ENCODE data around the gene PFKFB3.
A peak's percentile ranks its signal among the peaks of the same experiment; 100 is the strongest.
"Not testable (repeated sequence)": the region's sequence is repeated elsewhere in the genome, so short reads cannot be mapped to it uniquely, and the experiment has no call there.

PFKFB3 gene

GRCh38 chr10:6248908-6249307 is 46.2 kb downstream of the PFKFB3 start:
- intact Hi-C loops (cut with DNase I), result not testable (repeated sequence)
- DNase-seq, result peak in 1 of 42 donors; percentile 7

GRCh38 chr10:6249698-6250097 is 47.0 kb downstream of the PFKFB3 start:
- DNase-seq, result no peak

GRCh38 chr10:6250745-6251144 is 48.0 kb downstream of the PFKFB3 start:
- intact Hi-C loops (cut with DNase I), result no loop called here
- DNase-seq, result no peak

More at GRCh38 chr10:6249698-6250097, 47.0 kb downstream of the PFKFB3 start:
- intact Hi-C loops (cut with DNase I), result no loop called here

GRCh38 chr10:6254201-6254600 is 51.5 kb downstream of the PFKFB3 start:
- no peak for DNase-seq
- intact Hi-C loops (cut with DNase I), result no loop called here

GRCh38 chr10:6255548-6256061 is 52.9 kb downstream of the PFKFB3 start:
- peak in 23 of 42 donors; percentile 26 to 78 (median 53) for DNase-seq
- intact Hi-C loops (cut with DNase I), result no loop called here

- intact Hi-C loops (cut with DNase I), result no loop called here
- DNase-seq, result no peak
Observed at GRCh38 chr10:6256439-6256838, 53.7 kb downstream of the PFKFB3 start.

- no peak for DNase-seq
- intact Hi-C loops (cut with DNase I), result no loop called here
Observed at GRCh38 chr10:6259153-6259552, 56.4 kb downstream of the PFKFB3 start.

- no peak for DNase-seq
Observed at GRCh38 chr10:6260843-6261242, 58.1 kb downstream of the PFKFB3 start.

GRCh38 chr10:6267941-6268340 is 65.2 kb downstream of the PFKFB3 start:
- intact Hi-C loops (cut with DNase I), result no loop called here
- DNase-seq, result peak in 2 of 42 donors; percentile 30 to 40

More at GRCh38 chr10:6260843-6261242, 58.1 kb downstream of the PFKFB3 start:
- intact Hi-C loops (cut with DNase I), result no loop called here

GRCh38 chr10:6269432-6269831 is 66.7 kb downstream of the PFKFB3 start:
- peak in 1 of 42 donors; percentile 10 for DNase-seq
- intact Hi-C loops (cut with DNase I), result no loop called here

GRCh38 chr10:6269953-6270867 is 67.5 kb downstream of the PFKFB3 start:
- intact Hi-C loops (cut with DNase I), result no loop called here
- peak in 1 of 42 donors; percentile 38 for DNase-seq

GRCh38 chr10:6270951-6271350 is 68.2 kb downstream of the PFKFB3 start:
- DNase-seq, result peak in 4 of 42 donors; percentile 21 to 61 (median 42)
- intact Hi-C loops (cut with DNase I), result no loop called here

- intact Hi-C loops (cut with DNase I), result no loop called here
Observed at GRCh38 chr10:6271663-6272062, 68.9 kb downstream of the PFKFB3 start.

GRCh38 chr10:6272126-6272525 is 69.4 kb downstream of the PFKFB3 start:
- intact Hi-C loops (cut with DNase I), result no loop called here
- peak in 1 of 42 donors; percentile 31 for DNase-seq

More at GRCh38 chr10:6271663-6272062, 68.9 kb downstream of the PFKFB3 start:
- DNase-seq, result peak in 1 of 42 donors; percentile 37

GRCh38 chr10:6273351-6273750 is 70.6 kb downstream of the PFKFB3 start:
- intact Hi-C loops (cut with DNase I), result no loop called here
- DNase-seq, result no peak

GRCh38 chr10:6274040-6274439 is 71.3 kb downstream of the PFKFB3 start:
- intact Hi-C loops (cut with DNase I), result no loop called here

GRCh38 chr10:6274484-6274883 is 71.8 kb downstream of the PFKFB3 start:
- intact Hi-C loops (cut with DNase I), result no loop called here

More at GRCh38 chr10:6274040-6274439, 71.3 kb downstream of the PFKFB3 start:
- DNase-seq, result no peak

GRCh38 chr10:6275022-6275997 is 72.6 kb downstream of the PFKFB3 start:
- DNase-seq, result peak; percentile 61 to 95 (median 75)
- intact Hi-C loops (cut with DNase I), result no loop called here

More at GRCh38 chr10:6274484-6274883, 71.8 kb downstream of the PFKFB3 start:
- peak in 1 of 42 donors; percentile 18 for DNase-seq

GRCh38 chr10:6276356-6276755 is 73.6 kb downstream of the PFKFB3 start:
- peak in 1 of 42 donors; percentile 16 for DNase-seq
- intact Hi-C loops (cut with DNase I), result no loop called here

Data from head of caudate nucleus (tissue), 42 donors.